IPS-20b (cell line): ENCODE measurements around the gene NUDT21.
"Not testable (repeated sequence)": the region's sequence is repeated elsewhere in the genome, so short reads cannot be mapped to it uniquely, and the experiment has no call there.

Experiments used
- H3K27ac ChIP-seq: one replicate; pipeline ENCODE4 v1.5.1; 2013; ENCODE audit warnings: low read length
- H3K27me3 ChIP-seq: 2 replicates; pipeline ENCODE4 v1.6.1; 2013; ENCODE audit warnings: mild to moderate bottlenecking, low read length, inconsistent platforms; ENCODE audit not compliant: insufficient read depth
- H3K36me3 ChIP-seq: 2 replicates; pipeline ENCODE4 v1.6.1; 2013; ENCODE audit warnings: low read depth, mild to moderate bottlenecking, inconsistent platforms, low read length, moderate library complexity; ENCODE audit not compliant: insufficient read depth
- H3K4me1 ChIP-seq: 2 replicates; pipeline ENCODE4 v1.6.1; 2013; ENCODE audit warnings: mild to moderate bottlenecking, control low read depth, inconsistent platforms, low read length, moderate library complexity; ENCODE audit not compliant: insufficient read depth
- H3K4me3 ChIP-seq: 2 replicates; pipeline ENCODE4 v1.5.1; 2013; ENCODE audit warnings: mild to moderate bottlenecking, low read length, inconsistent platforms
- H3K9ac ChIP-seq: 2 replicates; pipeline ENCODE4 v1.6.1; 2013; ENCODE audit warnings: low read depth, mild to moderate bottlenecking, inconsistent platforms, low read length, moderate library complexity
- H3K9me3 ChIP-seq: 2 replicates; pipeline ENCODE4 v1.6.1; 2013; ENCODE audit warnings: mild to moderate bottlenecking, low read depth, low read length, inconsistent platforms; ENCODE audit not compliant: insufficient read depth

Gene NUDT21

DNA sequence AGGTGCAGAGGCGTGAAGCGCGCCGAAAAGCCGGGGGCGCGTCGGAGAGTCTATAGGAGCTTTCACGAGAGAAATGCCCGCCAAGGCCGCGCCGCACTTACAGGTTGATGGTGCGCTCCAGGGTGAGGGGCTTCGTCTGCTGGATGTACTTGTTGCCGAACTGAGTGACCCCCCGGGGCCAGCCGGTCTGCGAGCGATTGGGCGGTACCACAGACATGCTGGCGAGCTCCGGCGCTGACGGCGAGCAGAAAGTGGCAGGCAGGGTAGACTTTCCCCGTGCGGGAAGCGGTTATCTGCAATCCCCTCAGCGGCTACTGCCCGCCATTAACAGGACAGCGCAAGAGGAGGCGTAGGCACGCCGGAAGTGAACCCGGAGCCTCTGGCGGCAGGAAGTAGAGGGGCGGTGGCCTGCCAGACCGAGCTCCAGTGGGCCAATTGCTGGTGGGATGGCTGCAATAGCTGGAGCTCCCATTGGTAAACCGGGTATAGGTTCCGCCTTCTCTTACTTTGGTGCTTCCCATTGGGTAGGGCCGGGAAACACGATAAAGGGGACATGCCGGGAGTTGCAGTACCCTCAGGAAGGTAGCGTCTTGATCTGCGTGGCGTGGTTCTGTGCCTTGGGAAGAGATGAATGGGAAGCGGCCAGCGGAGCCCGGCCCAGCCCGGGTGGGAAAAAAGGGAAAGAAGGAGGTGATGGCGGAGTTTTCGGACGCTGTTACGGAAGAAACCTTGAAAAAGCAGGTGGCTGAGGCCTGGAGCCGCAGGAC lies at the start of gene NUDT21, which contains the start of gene OGFOD1:
TSS of gene NUDT21 (minus strand) at position 347 of the 767 bp plus-strand sequence. CDS start at position 217, 130 bp downstream.
TSS of gene OGFOD1 (plus strand) at position 569 of the 767 bp plus-strand sequence. CDS start at position 628, 59 bp downstream.
- H3K9me3 ChIP-seq = no peaks in the 10 kb centered on the region
- H3K27me3 ChIP-seq = no peaks in the 10 kb centered on the region
- peak within 1 kb of the TSS; percentile 90 for H3K9ac ChIP-seq
- peak within 1 kb of the TSS; percentile 99 for H3K4me3 ChIP-seq
- H3K36me3 ChIP-seq = peaks cover 47% of the 10 kb centered on the region
- H3K4me1 ChIP-seq = peaks cover 4% of the 10 kb centered on the region; the same call in 1 of the 2 replicates
- peak within 1 kb of the TSS; percentile 55 for H3K27ac ChIP-seq

DNA sequence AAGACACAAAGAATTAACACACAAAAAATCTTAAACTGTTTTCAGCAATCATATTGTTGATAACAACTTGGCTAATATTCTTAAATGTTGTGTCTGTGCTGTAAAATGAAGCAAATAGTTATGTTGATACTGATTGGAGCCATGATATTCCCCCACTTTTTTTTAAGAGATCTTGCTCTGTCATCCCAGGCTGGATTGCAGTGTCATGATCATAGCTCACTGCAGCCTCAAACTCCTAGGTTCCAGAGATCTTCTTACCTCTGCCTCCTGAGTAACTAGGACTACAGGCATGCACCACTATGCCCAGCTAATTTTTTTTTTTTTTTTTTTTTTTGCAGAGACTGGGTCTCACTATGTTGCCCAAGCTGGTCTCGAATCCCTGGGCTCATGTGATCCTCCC lies 42.7 kb upstream of the NUDT21 start:
- Histone ChIP-seq H3K36me3 (no peaks in the 10 kb centered on the region), H3K27me3 (no peaks in the 10 kb centered on the region), H3K4me1 (no peaks in the 10 kb centered on the region), H3K27ac (no peak overlapping the region), H3K9ac (no peak overlapping the region), H3K9me3 (no peaks in the 10 kb centered on the region), H3K4me3 (no peak overlapping the region)

DNA sequence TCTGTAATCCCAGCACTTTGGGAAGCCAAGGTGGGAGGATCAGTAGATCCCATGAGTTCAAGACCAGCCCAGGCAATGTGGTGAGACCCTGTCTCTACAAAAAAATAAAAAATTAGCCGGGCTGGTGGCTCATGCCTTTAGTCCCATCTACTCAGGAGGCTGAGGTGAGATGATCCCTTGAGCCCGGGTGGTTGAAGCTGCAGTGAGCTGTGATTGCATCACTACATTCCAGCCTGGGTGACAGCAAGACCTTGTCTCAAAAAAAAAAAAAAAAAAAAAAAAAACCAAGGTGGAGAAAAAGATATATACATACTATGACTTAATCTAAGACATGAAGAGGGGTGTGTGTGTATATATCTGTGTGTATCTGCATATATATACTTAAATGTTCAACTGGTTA lies 42.0 kb upstream of the NUDT21 start:
- Histone ChIP-seq H3K36me3 (no peaks in the 10 kb centered on the region), H3K9ac (no peak overlapping the region), H3K27ac (no peak overlapping the region), H3K4me1 (no peaks in the 10 kb centered on the region), H3K9me3 (no peaks in the 10 kb centered on the region), H3K27me3 (no peaks in the 10 kb centered on the region), H3K4me3 (no peak overlapping the region)

DNA sequence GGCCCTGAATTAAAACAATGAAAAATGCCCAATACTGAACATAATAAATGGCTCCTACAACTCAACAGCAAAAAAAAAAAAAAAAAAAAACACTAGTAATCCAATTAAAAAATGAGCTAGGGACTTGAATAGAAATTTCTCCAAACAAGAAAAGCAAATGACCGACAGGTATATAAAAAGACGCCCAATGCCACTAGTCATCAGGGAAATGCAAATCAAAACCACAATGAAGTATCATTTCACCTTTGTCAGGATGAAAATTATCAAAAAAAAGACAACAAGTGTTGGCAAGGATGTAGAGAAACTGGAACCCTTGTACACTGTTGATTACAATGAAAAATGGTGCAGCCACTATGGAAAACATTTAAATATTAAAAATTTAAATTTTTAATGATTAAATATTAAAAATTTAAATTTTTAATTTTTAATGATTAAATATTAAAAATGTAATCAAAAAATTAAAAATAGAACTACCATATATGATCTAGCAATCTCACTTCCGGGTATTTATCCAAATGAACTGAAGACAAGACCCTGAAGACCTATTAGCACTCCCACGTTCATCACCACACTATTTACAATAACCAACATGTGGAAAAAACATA lies 40.6 kb upstream of the NUDT21 start:
- H3K27ac ChIP-seq = no peak overlapping the region
- no peak overlapping the region for H3K9ac ChIP-seq
- H3K27me3 ChIP-seq = no peaks in the 10 kb centered on the region
- H3K9me3 ChIP-seq = no peaks in the 10 kb centered on the region
- no peaks in the 10 kb centered on the region for H3K36me3 ChIP-seq
- no peaks in the 10 kb centered on the region for H3K4me1 ChIP-seq
- H3K4me3 ChIP-seq = no peak overlapping the region

DNA sequence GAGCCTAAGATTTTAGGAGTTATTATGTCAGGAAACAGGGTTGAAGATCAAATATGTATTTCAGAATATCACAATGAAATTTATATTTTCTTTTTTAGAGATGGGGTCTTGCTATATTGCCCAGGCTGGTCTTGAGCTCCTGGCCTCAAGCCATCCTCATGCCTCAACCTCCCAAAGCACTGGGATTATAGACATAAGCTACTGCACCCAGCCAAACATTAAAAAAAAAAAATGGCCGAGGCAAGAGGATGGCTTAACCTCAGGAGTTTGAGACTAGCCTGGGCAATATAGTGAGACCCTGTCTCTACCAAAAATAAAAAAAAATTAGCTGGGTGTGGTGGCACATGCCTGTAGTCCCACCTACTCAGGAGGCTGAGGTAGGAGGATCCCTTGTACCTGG lies 37.7 kb upstream of the NUDT21 start:
- not testable (repeated sequence) for H3K27ac ChIP-seq, H3K9ac ChIP-seq, H3K4me1 ChIP-seq, H3K36me3 ChIP-seq, H3K27me3 ChIP-seq, H3K4me3 ChIP-seq, H3K9me3 ChIP-seq

DNA sequence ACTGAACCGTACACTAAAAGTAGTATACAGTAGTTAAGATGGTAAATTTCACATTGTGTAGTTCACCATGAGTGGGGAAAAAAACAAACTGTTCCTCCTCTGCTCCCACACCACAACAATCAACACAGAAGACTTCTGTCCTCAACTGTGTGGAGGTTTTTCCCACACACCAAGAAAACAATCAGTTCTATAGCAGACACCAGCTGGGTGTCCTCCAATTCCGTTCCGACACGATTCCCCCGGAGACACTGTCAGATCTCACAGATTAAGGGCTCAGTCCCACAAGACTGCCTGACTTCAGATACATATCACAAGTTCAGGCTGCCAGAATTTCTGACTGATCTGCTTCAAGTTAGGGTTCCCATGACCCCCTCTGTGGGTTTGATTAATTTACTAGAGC lies 36.9 kb upstream of the NUDT21 start:
- H3K4me1 ChIP-seq = no peaks in the 10 kb centered on the region
- no peaks in the 10 kb centered on the region for H3K9me3 ChIP-seq
- no peak overlapping the region for H3K27ac ChIP-seq
- no peaks in the 10 kb centered on the region for H3K27me3 ChIP-seq
- H3K36me3 ChIP-seq = no peaks in the 10 kb centered on the region
- H3K9ac ChIP-seq = no peak overlapping the region
- no peak overlapping the region for H3K4me3 ChIP-seq

DNA sequence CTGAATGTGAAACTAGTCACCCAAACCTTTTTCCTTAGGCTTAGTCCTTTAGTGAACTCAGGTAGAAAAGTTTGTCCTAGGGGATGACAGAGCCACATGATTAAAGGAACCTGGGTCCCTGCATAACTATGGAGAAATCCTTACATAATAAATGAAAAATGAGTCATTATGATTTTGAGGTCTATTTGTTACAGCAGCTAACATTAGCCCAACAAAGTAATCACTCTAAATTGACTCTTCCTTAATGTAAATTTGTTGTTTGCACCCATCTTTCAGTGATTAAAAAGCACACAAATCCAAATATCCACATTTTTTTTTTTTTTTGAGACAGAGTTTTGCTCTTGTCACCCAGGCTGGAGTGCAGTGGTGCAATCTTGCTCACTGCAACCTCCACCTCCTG lies 32.3 kb upstream of the NUDT21 start:
- Histone ChIP-seq H3K9me3 (no peaks in the 10 kb centered on the region), H3K27me3 (no peaks in the 10 kb centered on the region), H3K27ac (no peak overlapping the region), H3K9ac (no peak overlapping the region), H3K4me1 (no peaks in the 10 kb centered on the region), H3K4me3 (no peak overlapping the region), H3K36me3 (peaks cover 13% of the 10 kb centered on the region)

DNA sequence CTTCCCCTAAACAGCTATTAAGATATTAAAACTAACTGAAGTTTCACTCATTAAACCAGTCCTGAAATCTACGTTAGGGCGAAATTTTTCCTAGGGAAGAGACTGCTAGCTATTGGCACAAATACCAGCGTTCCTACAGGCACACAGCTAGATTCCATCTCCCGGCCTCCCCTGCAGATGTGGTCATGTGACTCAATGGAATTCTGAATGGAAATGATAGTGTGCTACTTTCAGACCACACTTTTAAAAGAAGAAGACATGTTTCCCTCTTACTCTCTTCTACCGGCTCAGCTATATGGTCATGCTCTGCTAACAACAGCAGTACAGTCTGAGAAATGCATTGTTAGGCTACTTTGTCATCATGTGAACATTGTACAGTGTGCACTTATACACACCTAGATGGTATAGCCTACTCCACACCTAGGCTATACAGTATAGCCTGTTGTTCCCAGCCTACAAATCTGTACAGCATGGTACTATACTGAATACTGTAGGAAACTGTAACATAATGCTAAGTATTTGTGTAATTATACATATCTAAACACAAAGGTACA lies 31.6 kb upstream of the NUDT21 start:
- peaks cover 17% of the 10 kb centered on the region for H3K36me3 ChIP-seq
- no peaks in the 10 kb centered on the region for H3K27me3 ChIP-seq
- no peak overlapping the region for H3K4me3 ChIP-seq
- no peak overlapping the region for H3K9ac ChIP-seq
- H3K4me1 ChIP-seq = no peaks in the 10 kb centered on the region
- H3K27ac ChIP-seq = no peak overlapping the region
- H3K9me3 ChIP-seq = no peaks in the 10 kb centered on the region

DNA sequence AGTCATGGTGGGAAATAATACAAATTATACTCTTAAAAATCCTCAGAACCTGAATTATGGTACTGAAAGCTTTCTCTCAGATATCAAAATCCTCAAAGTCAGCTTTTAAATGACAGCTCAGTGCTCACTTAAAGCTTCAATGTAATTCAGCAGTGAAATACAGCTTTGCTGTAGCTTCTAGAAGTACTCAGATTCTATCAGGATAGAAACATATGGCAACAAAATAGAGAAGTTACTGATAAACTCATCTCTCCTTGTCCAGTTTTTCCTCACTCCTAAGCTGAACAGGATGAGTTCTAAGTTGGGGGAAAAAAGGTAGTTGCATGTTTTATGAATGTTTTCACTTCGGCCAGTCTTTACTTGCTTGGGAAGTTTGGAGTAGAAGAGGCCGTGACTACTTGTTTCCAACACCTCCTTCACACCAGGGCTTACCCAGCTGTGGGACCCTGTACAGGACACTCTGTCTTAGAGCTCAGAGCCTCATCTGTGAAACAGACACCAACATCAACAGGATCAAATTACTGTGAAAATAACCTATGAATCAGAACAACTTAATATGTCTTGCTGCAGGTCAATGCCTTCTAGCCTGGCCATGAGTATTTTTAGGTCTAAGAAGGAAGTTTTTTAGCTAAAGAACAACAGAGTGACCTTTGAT lies 30.5 kb upstream of the NUDT21 start:
- Histone ChIP-seq H3K9ac (no peak overlapping the region), H3K36me3 (peaks cover 29% of the 10 kb centered on the region), H3K9me3 (no peaks in the 10 kb centered on the region)

DNA sequence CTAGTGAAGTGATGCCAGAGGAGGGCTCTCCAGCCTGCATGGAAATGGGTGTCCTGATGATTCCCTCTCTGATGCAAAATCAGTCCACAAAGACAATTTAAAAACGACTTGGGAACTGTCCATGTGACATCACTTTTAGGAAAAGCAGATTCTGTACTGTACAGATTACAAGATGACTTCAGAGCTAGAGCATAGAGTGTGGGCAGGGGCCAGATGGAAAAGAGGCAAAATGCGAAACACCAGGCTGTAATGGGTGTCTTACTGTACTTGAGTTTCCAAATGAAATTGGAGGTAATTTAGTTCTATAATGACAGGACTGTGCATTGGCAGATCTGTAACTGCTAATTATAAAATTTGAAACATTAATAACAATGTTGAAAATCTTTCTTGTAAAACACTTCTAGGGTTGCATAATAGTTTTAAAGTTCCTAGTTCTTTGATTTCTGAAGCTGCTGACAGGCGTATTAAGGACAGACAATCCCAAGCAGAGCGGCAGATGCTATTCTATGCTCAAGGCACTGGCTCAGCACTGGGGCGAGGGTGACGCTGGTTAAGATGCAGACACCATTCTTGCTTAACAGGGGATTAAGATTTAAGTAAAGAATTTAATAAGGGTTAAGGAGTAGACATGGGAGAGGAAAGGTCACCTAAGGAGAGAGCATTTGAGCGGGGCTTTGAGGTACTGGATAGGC lies 29.8 kb upstream of the NUDT21 start:
- H3K9ac ChIP-seq = no peak overlapping the region
- H3K4me3 ChIP-seq = no peak overlapping the region
- H3K9me3 ChIP-seq = no peaks in the 10 kb centered on the region
- no peaks in the 10 kb centered on the region for H3K4me1 ChIP-seq
- H3K36me3 ChIP-seq = peaks cover 36% of the 10 kb centered on the region
- no peaks in the 10 kb centered on the region for H3K27me3 ChIP-seq
- no peak overlapping the region for H3K27ac ChIP-seq

More for the DNA sequence above, 30.5 kb upstream of the NUDT21 start:
- no peak overlapping the region for H3K4me3 ChIP-seq
- no peak overlapping the region for H3K27ac ChIP-seq
- no peaks in the 10 kb centered on the region for H3K27me3 ChIP-seq
- H3K4me1 ChIP-seq = no peaks in the 10 kb centered on the region

DNA sequence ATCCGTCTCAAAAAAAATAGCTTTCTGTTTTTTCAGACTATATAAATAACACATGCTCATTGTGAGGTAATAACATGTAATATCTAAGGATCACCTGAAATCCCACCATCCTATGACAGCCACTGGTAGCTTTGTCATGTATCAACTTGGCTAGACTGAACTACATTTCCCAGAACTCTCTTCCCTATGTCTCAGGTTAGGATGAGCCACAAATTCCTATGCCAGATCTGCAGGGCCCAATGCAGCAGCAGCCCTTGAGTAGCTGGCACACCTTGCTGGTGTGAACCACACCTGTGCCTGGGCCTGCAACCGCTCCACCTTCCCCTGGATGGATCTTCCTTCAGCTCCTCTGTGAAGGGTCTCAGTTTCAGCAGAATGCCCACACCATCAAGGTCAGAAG lies 28.3 kb upstream of the NUDT21 start:
- H3K4me3 ChIP-seq = no peak overlapping the region
- no peaks in the 10 kb centered on the region for H3K9me3 ChIP-seq
- no peaks in the 10 kb centered on the region for H3K27me3 ChIP-seq
- no peak overlapping the region for H3K9ac ChIP-seq
- no peak overlapping the region for H3K27ac ChIP-seq
- H3K4me1 ChIP-seq = peaks cover 4% of the 10 kb centered on the region; the same call in 1 of the 2 replicates
- H3K36me3 ChIP-seq = peaks cover 50% of the 10 kb centered on the region
